Measurements from ENCODE around the gene KLC4. TPM values are rescaled to one million over a fixed set of nuclear protein-coding genes. Genes with fewer than 3 reads are reported as not detected.

Gene KLC4
- total and polyA plus RNA-seq, 3 donors from 2014 or later: 41.1 to 63.1 (median 49.4) TPM

DNA sequence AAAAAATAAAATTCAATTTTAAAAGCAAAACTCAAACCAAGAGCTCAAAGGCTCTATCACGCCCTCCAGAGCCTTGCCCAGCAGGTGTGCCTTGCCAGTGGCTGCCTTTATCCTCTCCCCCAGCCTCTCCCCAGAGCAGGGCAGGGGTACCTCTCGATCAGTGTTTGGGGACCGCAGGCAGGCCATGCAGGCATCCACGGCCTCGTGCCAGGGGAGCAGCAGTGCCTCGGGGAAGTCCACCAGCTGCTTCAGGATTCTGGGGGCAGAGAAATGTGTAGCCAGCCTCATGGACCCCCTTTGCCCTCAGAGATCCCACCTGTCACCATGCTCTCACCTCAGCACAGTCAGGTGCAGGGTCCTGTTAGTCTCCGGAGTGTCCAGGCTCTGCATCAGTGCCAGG, 11.4 kb upstream of the KLC4 start:
- H3K27me3 ChIP-seq: no peaks in the 10 kb centered on the region
- WGBS, 2 donors: 84 to 89% methylated on average over 1 to 7 of the region's 7 CpGs
- TF ChIP-seq POLR2A (IDR thresholded peaks at IDR 0.05): no peak
- TF ChIP-seq, protein P1, sequence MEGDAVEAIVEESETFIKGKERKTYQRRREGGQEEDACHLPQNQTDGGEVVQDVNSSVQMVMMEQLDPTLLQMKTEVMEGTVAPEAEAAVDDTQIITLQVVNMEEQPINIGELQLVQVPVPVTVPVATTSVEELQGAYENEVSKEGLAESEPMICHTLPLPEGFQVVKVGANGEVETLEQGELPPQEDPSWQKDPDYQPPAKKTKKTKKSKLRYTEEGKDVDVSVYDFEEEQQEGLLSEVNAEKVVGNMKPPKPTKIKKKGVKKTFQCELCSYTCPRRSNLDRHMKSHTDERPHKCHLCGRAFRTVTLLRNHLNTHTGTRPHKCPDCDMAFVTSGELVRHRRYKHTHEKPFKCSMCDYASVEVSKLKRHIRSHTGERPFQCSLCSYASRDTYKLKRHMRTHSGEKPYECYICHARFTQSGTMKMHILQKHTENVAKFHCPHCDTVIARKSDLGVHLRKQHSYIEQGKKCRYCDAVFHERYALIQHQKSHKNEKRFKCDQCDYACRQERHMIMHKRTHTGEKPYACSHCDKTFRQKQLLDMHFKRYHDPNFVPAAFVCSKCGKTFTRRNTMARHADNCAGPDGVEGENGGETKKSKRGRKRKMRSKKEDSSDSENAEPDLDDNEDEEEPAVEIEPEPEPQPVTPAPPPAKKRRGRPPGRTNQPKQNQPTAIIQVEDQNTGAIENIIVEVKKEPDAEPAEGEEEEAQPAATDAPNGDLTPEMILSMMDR (IDR thresholded peaks at IDR 0.05): no peak
- H3K27ac ChIP-seq: no peak overlapping the region
- no peaks in the 10 kb centered on the region for H3K9me3 ChIP-seq
- H3K4me1 ChIP-seq: peaks cover 11% of the 10 kb centered on the region
- no peak overlapping the region for H3K4me3 ChIP-seq
- intact Hi-C loops (cut with DNase I; ENCODE audit: low total_unique reads): no loop called here
- DNase-seq: no peak
- H3K36me3 ChIP-seq (ENCODE audit: low read depth, missing control alignments): no peaks in the 10 kb centered on the region

DNA sequence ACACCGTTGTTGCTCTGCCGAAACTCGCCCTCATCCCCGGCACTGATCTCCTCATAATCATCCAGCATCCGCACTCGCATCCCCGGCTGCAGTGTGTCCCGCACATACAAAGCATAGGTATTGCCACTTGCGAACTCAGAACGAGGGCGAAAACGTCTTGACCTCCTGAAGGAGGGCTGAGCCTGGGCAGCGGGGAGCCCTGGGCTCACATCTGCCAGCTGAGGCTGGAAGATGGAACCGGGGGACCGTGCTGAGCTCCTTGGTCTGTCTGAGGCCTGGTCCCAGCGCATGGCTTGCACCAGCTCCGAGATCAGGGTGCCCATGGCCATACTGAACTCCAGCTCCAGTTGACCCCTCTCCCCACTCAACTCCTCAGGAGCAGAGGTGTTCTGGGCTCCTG, 8.4 kb upstream of the KLC4 start:
- 89 to 97% methylated on average over 12 to 17 of the region's 17 CpGs for WGBS, 2 donors
- H3K27ac ChIP-seq: no peak overlapping the region
- no peaks in the 10 kb centered on the region for H3K36me3 ChIP-seq (ENCODE audit: low read depth, missing control alignments)
- no peak overlapping the region for H3K4me3 ChIP-seq
- intact Hi-C loops (cut with DNase I; ENCODE audit: low total_unique reads): no loop called here
- no peaks in the 10 kb centered on the region for H3K27me3 ChIP-seq
- H3K9me3 ChIP-seq: no peaks in the 10 kb centered on the region
- peaks cover 18% of the 10 kb centered on the region for H3K4me1 ChIP-seq
- TF ChIP-seq POLR2A (IDR thresholded peaks at IDR 0.05): no peak
- TF ChIP-seq, protein P1 (IDR thresholded peaks at IDR 0.05): no peak
- DNase-seq: no peak

DNA sequence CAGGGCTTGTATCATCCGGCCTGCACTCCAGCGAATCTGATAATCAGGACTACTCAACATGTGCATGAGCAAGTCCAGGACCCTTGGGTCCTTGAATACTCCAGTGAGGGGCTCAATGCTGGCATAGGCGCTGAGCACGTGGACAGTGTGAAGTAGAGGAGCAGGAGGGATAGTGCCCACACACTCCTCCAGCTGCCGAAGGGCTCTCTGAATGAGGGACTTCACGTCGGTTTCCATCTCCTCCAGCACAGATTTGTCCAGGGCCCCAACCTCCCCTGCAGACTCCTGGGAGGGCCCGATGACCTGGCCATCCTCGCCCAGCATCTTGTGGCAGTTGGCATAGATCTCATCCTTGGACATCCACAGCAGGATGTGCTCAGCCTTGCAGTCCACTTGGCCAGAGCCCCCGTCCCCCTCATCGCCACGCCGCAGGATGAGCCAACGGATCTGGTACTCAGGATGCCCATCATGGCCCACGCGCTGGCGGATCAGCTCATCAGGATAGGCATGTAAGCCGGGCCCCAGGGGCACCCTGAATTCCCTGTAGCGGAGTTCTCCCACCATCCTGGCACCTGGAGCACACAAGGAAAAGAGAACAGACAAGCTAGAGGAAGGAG, 7.1 kb upstream of the KLC4 start:
- Histone ChIP-seq H3K27ac (no peak overlapping the region), H3K36me3 (ENCODE audit: low read depth, missing control alignments) (no peaks in the 10 kb centered on the region), H3K27me3 (no peaks in the 10 kb centered on the region), H3K4me1 (peaks cover 18% of the 10 kb centered on the region), H3K9me3 (no peaks in the 10 kb centered on the region), H3K4me3 (no peak overlapping the region)
- intact Hi-C loops (cut with DNase I; ENCODE audit: low total_unique reads): no loop called here
- no peak for DNase-seq
- no peak for TF ChIP-seq POLR2A (IDR thresholded peaks at IDR 0.05)
- TF ChIP-seq, protein P1 (IDR thresholded peaks at IDR 0.05): no peak
- WGBS, 2 donors: 80 to 82% methylated on average over 11 to 19 of the region's 19 CpGs

DNA sequence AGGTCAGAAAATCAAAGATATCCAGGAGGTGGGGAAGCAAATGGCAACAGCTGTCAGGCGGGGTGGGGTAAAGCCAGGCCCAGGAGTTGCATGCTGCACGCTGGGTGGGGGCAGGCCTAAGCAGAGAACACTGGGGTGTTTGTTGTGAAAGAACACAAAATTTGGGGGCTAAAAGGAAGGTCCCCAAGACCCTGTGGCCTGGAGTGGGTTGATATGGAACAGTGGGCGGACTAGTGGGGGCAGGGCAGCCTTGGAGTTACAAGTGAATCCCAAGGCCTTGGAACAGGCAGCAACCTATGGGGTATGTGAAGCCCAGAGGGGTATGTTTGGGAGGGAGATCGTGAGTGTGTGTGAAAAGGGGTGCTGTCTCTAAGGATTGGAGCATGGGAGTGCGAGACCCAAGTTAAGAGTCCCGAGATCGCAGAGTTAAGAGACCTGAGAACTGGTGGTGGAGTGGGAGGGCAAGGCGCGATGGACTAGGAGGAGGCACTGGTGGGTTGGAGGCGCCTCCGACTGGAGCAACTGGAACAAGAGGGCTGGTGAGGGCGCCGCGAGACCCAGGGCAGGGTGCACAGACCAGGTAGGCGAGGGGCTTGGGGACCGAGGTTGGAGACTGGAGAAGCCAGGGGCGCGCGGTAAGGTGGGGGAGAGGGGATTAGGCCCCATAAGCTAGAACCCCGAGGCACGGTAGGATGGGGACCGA, 6.4 kb upstream of the KLC4 start:
- peak; percentile 61 for DNase-seq
- 6 to 7% methylated on average over 22 of the region's 22 CpGs for WGBS, 2 donors
- Histone ChIP-seq H3K27ac (peak overlapping the region; percentile 85 to 87), H3K36me3 (ENCODE audit: low read depth, missing control alignments) (no peaks in the 10 kb centered on the region), H3K27me3 (no peaks in the 10 kb centered on the region), H3K4me1 (peaks cover 18% of the 10 kb centered on the region), H3K9me3 (no peaks in the 10 kb centered on the region), H3K4me3 (peak overlapping the region; percentile 66 to 84)
- intact Hi-C loops (cut with DNase I; ENCODE audit: low total_unique reads): no loop called here
- TF ChIP-seq, protein P1 (IDR thresholded peaks at IDR 0.05): no peak
- no peak for TF ChIP-seq POLR2A (IDR thresholded peaks at IDR 0.05)
